Renal cortical epithelial cell (primary cell): ENCODE measurements around the gene CTNNA1. TPM values are rescaled to one million over a fixed set of nuclear protein-coding genes. Genes with fewer than 3 reads are reported as not detected.
"Not testable (repeated sequence)": the region's sequence is repeated elsewhere in the genome, so short reads cannot be mapped to it uniquely, and the experiment has no call there.

ENCODE experiments used
- DNase-seq: peaks from one replicate; pipeline ENCODE4 v3.0.0-alpha.2; 2011; ENCODE audit warnings: low read depth
- total RNA-seq: library from RNA; depleted of rRNA; stranded (reverse); fragments of >200 nt; gene quantifications from 2 replicates; pipeline ENCODE4 v1.2.3, GENCODE V29; 2014

Gene CTNNA1, protein sequence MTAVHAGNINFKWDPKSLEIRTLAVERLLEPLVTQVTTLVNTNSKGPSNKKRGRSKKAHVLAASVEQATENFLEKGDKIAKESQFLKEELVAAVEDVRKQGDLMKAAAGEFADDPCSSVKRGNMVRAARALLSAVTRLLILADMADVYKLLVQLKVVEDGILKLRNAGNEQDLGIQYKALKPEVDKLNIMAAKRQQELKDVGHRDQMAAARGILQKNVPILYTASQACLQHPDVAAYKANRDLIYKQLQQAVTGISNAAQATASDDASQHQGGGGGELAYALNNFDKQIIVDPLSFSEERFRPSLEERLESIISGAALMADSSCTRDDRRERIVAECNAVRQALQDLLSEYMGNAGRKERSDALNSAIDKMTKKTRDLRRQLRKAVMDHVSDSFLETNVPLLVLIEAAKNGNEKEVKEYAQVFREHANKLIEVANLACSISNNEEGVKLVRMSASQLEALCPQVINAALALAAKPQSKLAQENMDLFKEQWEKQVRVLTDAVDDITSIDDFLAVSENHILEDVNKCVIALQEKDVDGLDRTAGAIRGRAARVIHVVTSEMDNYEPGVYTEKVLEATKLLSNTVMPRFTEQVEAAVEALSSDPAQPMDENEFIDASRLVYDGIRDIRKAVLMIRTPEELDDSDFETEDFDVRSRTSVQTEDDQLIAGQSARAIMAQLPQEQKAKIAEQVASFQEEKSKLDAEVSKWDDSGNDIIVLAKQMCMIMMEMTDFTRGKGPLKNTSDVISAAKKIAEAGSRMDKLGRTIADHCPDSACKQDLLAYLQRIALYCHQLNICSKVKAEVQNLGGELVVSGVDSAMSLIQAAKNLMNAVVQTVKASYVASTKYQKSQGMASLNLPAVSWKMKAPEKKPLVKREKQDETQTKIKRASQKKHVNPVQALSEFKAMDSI
- 624 and 687 TPM in 2 replicates for total RNA-seq

- peak; percentile 43 for DNase-seq
Observed at GRCh38 chr5:138752951-138753793, at the start of gene CTNNA1. Gene CTNNA1 (plus strand): TSS chr5:138753425. CDS start chr5:138781925, 28,500 bp downstream.

GRCh38 chr5:138703777-138704176 is 49.4 kb upstream of the CTNNA1 start:
- not testable (repeated sequence) for DNase-seq

DNA sequence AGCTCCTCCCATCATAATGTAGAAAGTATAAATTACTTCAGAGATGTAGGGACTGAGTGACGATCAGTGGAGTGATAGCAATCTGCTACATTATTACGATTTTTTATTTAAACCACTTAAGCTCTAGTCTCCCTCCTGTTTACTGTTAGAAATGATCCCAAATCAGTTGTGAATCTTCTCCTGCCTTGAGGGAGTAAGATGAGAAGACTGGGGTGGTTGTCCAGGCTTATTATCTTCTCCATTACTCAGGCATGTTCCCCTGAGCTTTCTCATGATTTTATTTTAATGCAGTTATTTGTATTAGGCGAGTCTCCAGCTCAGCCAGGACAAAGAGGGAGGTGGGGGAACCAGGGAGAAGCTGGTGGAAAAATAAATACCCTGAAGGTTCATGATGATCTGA is 48.2 kb upstream of the CTNNA1 start:
- DNase-seq, result no peak

DNA sequence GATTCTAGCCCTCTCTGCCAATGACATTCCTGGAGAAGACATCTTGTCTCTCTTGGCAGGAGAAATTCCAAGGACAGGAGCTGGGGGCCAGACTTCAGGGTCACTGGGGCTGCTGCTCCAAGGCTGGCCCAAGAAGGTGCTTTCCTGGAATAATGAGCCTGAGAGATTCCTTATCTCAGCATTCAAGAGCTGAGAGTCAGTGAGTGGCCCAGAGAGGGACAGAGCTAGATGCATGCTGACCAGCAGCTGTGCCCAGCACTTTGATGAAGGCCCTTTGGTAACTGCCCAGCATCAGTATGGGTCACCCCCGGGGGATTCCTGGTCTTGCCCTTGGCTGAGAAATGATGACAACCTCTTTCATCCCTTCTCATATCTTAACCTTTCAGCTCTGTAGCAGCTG is 47.7 kb upstream of the CTNNA1 start:
- DNase-seq, result no peak

DNA sequence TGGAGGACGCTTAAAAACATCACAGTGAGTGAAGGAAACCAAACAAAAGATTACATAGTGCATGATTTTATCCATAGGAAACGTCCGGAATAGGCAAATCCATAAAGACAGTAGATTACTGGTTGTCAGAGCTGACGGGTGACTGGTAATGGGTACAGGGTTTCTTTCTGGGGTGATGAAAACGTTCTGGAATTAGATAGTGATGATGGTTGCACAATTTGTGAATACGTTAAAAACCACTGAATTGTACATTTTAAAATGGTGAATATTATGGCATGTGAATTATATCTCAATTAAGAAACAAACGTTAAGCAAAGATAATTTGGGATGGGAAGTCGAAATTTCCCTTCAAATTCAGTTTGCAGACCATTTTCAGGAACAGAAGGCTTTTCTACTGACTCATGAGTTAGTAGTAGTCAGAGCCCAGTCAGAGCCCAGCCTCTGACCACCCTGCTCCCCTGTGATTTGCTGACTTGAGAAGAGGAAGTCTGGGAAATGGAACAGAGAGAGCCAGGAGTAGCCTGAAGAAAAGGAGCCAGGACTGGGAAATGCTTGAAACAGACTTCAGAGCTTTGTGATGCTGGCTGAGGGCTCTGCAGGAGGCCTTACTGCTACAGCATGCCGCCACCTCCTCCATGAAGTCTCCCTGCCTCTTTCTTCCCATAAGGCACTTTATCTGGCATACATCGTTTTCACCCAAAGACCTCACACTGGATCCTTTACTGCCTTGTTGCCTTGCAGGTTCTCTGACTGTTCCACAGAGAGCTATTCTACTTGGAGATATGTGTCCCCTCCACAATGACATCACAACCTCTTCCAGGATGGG is 46.4 kb upstream of the CTNNA1 start:
- DNase-seq, result peak; percentile 61

- DNase-seq, result no peak
Observed at GRCh38 chr5:138708791-138709190, 44.4 kb upstream of the CTNNA1 start.

DNA sequence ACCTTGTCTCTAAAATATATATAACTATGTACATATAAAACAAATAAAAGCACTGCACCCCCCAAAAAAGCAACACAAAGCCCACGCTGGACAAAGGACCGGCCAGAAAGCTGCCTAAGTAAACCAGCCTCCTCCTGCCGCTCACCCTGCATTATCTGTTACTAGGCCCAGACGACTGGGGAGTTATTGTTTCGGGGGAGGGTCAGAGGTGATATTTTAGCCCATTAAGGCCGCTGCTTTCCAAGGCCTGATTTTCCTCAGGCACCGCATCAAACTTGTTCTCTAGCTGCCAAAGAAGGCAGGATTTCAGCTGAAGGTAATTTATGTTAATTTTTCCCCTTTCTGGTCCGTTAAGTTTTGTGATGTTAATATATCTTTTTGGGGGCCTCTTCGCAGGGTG is 44.0 kb upstream of the CTNNA1 start:
- no peak for DNase-seq

DNA sequence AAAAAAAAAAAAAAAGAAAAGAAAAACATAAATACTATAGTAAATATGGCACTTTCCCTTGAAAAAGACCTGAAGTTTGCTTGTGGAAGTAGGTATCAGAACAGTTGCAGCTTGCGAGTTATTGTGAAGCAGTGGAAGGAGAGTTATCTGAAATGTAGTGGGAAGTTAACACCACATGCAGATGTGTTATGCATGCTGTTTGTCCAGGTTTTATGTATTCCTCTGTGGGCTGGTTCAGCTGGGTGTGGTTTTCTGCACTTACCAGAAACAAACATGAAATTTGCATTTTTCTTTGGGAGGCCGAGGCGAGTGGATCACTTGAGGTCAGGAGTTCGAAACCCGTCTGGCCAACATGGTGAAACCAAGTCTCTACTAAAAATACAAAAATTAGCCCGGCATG is 42.1 kb upstream of the CTNNA1 start:
- DNase-seq, result no peak

- DNase-seq, result peak; percentile 60
Observed at GRCh38 chr5:138711811-138712210, 41.4 kb upstream of the CTNNA1 start.

DNA sequence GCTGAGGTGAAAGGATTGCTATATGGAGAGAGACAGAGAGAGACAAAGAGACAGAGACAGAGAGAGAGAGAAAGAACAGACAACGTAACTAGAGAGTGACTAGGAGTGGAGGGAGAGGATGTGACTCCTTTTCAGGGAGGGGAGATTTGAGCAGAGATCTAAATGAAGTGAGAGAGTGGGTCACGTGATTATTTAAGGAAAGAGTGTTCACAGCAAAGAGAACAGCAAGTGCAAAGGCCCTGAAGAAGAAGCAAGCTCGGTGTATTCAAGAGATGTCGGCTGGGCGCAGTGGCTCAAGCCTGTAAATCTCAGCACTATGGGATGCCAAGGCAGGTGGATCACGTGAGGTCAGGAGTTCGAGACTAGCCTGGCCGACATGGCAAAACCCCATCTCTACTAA is 40.9 kb upstream of the CTNNA1 start:
- no peak for DNase-seq

DNA sequence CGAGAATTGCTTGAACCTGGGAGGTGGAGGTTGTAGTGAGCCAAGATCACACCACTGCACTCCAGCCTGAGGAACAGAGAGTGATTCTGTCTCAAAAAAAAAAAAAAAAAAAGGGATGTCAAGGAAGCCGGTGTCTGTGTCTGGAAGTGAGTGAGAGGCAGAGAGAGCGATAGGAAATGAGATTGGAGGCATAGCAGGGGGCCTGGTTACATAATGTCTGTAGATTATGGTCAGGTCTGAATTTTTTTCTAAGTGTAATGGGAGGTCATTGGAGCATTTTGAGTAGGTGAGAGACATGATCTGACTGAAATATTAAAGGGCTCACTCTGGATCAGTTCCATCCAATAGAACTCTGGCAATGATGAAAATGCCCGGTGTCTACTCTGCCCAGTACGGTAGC is 40.4 kb upstream of the CTNNA1 start:
- DNase-seq, result no peak

DNA sequence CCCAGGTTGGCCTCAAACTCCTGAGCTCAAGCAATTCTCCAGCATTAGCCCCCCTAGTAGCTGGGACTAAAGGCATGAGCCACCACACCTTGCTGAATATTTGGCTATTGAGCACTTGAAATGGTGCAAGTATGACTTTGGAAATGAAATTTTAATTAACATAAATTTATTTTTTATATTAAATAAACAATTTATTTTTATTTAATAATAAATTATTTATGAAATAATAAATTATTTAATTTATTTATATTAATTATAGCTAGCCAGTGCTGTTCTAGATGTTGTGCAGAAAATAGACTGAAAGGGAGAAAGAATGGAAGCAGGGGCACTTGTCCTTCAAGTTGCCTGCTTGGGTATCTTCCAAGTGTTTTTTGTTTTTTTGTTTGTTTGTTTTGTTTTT is 40.0 kb upstream of the CTNNA1 start:
- no peak for DNase-seq

DNA sequence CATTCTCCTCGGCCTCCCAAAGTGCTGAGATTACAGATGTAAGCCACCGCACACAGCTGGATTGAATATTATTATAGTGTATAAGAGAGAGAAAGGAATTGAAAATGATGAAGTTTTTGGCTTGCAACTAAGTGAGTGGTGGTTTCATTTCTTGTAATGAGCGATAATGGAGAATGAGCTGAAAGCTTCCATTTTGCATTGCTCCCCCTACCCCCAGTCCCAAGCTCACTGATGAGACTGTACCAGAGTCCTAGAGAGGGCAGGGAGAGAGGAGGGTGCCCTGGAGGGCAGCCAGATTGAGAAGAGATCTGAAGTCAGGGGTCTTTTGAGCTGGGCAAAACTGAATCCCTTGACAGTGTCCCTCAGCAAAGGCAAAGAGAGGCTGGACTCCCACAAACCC is 38.5 kb upstream of the CTNNA1 start:
- no peak for DNase-seq

- peak; percentile 47 for DNase-seq
Observed at GRCh38 chr5:138715931-138716432, 37.2 kb upstream of the CTNNA1 start.

- peak; percentile 39 for DNase-seq
Observed at GRCh38 chr5:138716456-138716924, 36.7 kb upstream of the CTNNA1 start.

GRCh38 chr5:138717399-138717798 is 35.8 kb upstream of the CTNNA1 start:
- DNase-seq, result no peak

DNA sequence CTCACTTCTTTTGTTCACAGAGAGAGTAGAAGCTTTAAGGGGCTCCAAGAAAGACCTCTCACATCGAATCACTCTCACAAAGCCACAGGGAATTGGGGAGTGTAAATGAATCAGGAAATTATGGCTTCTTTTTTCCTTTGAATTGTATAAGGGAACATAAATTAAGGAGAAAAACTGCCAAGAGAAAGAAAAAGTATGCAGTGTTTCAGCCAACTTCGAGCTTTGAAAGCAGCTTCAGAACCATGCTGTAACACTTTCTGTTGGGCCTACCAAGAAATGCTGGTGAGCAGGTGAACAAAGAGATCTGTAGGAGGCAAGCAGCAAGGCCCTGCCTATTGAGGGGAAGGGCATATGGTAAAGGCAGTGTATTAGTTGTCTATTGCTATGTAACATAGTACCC is 33.4 kb upstream of the CTNNA1 start:
- DNase-seq, result no peak

DNA sequence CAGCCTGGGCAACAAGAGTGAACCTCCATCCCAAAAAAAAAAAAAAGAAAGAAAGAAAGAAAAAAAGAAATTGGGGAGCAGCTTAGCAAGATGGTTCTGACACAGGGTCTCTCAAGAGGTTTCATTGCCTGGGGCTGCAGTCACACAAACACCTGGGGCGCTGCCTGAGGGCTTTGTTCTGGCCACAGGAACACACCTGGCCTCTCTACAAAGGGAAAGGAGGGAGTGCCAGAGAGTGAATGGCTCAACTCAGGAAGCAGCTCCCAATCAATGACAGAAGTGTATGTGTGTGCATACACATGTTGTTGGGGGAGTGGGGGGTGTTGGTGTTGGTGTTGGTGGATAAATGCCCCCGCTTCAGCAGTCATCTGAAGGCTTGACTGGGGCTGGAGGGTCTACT is 32.4 kb upstream of the CTNNA1 start:
- no peak for DNase-seq

GRCh38 chr5:138721979-138722378 is 31.2 kb upstream of the CTNNA1 start:
- DNase-seq, result no peak

- DNase-seq, result no peak
Observed at GRCh38 chr5:138722544-138723177, 30.6 kb upstream of the CTNNA1 start.
